ENCODE results near the gene CLPX. TPM values are rescaled to one million over a fixed set of nuclear protein-coding genes. Genes with fewer than 3 reads are reported as not detected.

Gene CLPX
- total and polyA plus RNA-seq, 9 of the 15 experiments (the other 6 are each of a cell fraction or from before 2014, with no cell fraction given), result 11.2 to 83.3 (median 51.3) TPM

DNA sequence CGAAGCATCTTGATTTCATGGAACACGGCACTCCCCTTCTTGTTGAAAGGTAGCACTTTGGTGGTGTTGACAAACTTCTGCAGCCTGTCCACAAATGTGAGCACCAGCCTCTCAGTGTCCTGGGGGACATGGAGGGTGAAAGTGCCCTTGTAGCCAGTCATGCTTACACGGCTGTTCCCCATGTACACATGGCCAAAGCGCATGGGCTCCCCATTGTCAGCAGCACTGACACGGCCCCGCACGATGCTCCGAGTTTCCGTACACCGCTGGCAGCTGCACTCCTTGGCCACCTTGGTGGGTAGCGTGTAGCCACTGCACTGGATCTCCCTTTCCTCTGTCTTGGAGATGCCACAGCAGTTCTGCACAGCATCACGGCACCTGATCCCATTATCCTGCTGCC, 13.4 kb upstream of the CLPX start:
- H2AFZ ChIP-seq (ENCODE audit: low read depth, low read length), result no peak overlapping the region
- ChIA-PET CTCF (ENCODE audit: low intra/inter-chr PET ratio) (no interaction called here), POLR2A (interaction anchor here (2.4 kb wide), 1 partner anchor 106 kb away, joined by 11 read pairs; the partner anchor contains the start of gene RNU5B-1)
- H3K36me3 ChIP-seq (ENCODE audit: control insufficient read depth, insufficient read depth, low read length), result no peaks in the 10 kb centered on the region
- in situ Hi-C loops (cut with MboI) (loop anchor here (5.0 kb wide), 2 partner anchors 74 to 184 kb away; no protein-coding TSS in a partner anchor), intact Hi-C loops (cut with micrococcal nuclease) (no loop called here)
- peaks cover 14 to 24% of the 10 kb centered on the region in 2 experiments; a peak in 4 of 5 replicates for H3K27me3 ChIP-seq (ENCODE audit: control insufficient read depth in 2 of 2, insufficient read depth in 2 of 2, low read length in 2 of 2)
- H3K4me1 ChIP-seq (replicated peaks in 1 of 2; ENCODE audit: control insufficient read depth in 2 of 2, insufficient read depth in 2 of 2, low read length in 2 of 2), result peaks cover 2 to 4% of the 10 kb centered on the region in 2 experiments; a peak in 3 of 5 replicates
- H3K9me3 ChIP-seq (replicated peaks; ENCODE audit: control insufficient read depth, insufficient read depth, low read depth, low read length), result no peaks in the 10 kb centered on the region
- no peaks in the 10 kb centered on the region for H4K20me1 ChIP-seq (replicated peaks; ENCODE audit: control insufficient read depth, insufficient read depth, low read length)
- no peak overlapping the region for H3K9ac ChIP-seq (ENCODE audit: insufficient read depth in 1 of 2, low read depth in 2 of 2, low read length in 2 of 2)
- DNase-seq (ENCODE audit: extremely low read depth in 1 of 4, low spot score in 3 of 4), result no peak
- H3K9me1 ChIP-seq (ENCODE audit: control insufficient read depth, insufficient read depth, low read length), result peaks cover 7% of the 10 kb centered on the region
- no TSS peak for BruUV-seq (replicated peaks)
- ATAC-seq, result no peak
- 14% methylated on average over 12 of the region's 12 CpGs for WGBS (ENCODE audit: insufficient coverage, low coverage, missing lambda C conversion rate)
- FAIRE-seq, result no peak
- no peak overlapping the region for H3K27ac ChIP-seq (ENCODE audit: extremely low read depth, low read depth, low read length)
- no peak overlapping the region for H3K4me2 ChIP-seq (ENCODE audit: insufficient read depth, low read length)
- no peak overlapping the region for H3K4me3 ChIP-seq
- H3K79me2 ChIP-seq (ENCODE audit: control insufficient read depth, insufficient read depth, low read length), result no peaks in the 10 kb centered on the region
- TF ChIP-seq, protein P1, sequence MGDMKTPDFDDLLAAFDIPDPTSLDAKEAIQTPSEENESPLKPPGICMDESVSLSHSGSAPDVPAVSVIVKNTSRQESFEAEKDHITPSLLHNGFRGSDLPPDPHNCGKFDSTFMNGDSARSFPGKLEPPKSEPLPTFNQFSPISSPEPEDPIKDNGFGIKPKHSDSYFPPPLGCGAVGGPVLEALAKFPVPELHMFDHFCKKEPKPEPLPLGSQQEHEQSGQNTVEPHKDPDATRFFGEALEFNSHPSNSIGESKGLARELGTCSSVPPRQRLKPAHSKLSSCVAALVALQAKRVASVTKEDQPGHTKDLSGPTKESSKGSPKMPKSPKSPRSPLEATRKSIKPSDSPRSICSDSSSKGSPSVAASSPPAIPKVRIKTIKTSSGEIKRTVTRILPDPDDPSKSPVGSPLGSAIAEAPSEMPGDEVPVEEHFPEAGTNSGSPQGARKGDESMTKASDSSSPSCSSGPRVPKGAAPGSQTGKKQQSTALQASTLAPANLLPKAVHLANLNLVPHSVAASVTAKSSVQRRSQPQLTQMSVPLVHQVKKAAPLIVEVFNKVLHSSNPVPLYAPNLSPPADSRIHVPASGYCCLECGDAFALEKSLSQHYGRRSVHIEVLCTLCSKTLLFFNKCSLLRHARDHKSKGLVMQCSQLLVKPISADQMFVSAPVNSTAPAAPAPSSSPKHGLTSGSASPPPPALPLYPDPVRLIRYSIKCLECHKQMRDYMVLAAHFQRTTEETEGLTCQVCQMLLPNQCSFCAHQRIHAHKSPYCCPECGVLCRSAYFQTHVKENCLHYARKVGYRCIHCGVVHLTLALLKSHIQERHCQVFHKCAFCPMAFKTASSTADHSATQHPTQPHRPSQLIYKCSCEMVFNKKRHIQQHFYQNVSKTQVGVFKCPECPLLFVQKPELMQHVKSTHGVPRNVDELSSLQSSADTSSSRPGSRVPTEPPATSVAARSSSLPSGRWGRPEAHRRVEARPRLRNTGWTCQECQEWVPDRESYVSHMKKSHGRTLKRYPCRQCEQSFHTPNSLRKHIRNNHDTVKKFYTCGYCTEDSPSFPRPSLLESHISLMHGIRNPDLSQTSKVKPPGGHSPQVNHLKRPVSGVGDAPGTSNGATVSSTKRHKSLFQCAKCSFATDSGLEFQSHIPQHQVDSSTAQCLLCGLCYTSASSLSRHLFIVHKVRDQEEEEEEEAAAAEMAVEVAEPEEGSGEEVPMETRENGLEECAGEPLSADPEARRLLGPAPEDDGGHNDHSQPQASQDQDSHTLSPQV (IDR thresholded peaks at IDR 0.05), result no peak
- TF ChIP-seq SMAD3 (CRISPR knock-in tag; conservative IDR thresholded peaks at IDR 0.05), result no peak
- TF ChIP-seq, protein P2, sequence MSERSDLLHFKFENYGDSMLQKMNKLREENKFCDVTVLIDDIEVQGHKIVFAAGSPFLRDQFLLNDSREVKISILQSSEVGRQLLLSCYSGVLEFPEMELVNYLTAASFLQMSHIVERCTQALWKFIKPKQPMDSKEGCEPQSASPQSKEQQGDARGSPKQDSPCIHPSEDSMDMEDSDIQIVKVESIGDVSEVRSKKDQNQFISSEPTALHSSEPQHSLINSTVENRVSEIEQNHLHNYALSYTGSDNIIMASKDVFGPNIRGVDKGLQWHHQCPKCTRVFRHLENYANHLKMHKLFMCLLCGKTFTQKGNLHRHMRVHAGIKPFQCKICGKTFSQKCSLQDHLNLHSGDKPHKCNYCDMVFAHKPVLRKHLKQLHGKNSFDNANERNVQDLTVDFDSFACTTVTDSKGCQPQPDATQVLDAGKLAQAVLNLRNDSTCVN (CRISPR knock-in tag; IDR thresholded peaks at IDR 0.05), result no peak
- TF ChIP-seq CEBPZ (IDR thresholded peaks at IDR 0.05; ENCODE audit: borderline replicate concordance, low read depth, low read length), result no peak
- no peak for TF ChIP-seq TBP (optimal IDR thresholded peaks at IDR 0.05; ENCODE audit: low read depth, low read length)
- TF ChIP-seq ZNF830 (CRISPR knock-in tag; IDR thresholded peaks at IDR 0.05), result no peak
- TF ChIP-seq NFE2L1 (tag; IDR thresholded peaks at IDR 0.05; ENCODE audit: borderline replicate concordance, low read depth), result no peak
- TF ChIP-seq, protein P3, sequence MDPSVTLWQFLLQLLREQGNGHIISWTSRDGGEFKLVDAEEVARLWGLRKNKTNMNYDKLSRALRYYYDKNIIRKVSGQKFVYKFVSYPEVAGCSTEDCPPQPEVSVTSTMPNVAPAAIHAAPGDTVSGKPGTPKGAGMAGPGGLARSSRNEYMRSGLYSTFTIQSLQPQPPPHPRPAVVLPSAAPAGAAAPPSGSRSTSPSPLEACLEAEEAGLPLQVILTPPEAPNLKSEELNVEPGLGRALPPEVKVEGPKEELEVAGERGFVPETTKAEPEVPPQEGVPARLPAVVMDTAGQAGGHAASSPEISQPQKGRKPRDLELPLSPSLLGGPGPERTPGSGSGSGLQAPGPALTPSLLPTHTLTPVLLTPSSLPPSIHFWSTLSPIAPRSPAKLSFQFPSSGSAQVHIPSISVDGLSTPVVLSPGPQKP (CRISPR knock-in tag; IDR thresholded peaks at IDR 0.05), result no peak
- no peak for TF ChIP-seq ZNF449 (CRISPR knock-in tag; IDR thresholded peaks at IDR 0.05)

All from K562 (cell line).